IMR-90 (cell line): ENCODE measurements around the gene CDH13. TPM values are rescaled to one million over a fixed set of nuclear protein-coding genes. Genes with fewer than 3 reads are reported as not detected.

Experiments
- ATAC-seq: fragments of 200-7000 bp; cut with Tn5 transposase; 2 replicates; pipeline ENCODE4 v1.9.1; 2020; ENCODE audit warnings: low read depth, mild to moderate bottlenecking, moderate library complexity
- BruUV-seq: library from RNA; stranded (reverse); fragments of 400-500 nt; replicated peaks from 2 replicates; lab custom pipeline; 2021; lab: Mats Ljungman, UMichigan
- CTCF ChIA-PET: fragments of 300-600 bp; formaldehyde crosslinking; extraction: SDS; loops from one replicate; lab custom pipeline; 2021; ENCODE audit warnings: antibody characterized with exemption; lab: Yijun Ruan, JAX
- POLR2A ChIA-PET: fragments of 300-600 bp; sonication (Branson Sonifier 250); formaldehyde crosslinking; loops from one replicate; lab custom pipeline; 2022; ENCODE audit warnings: antibody characterized with exemption; ENCODE audit not compliant: unreplicated experiment; lab: Charles Lee
- DNase-seq: peaks from one replicate; pipeline ENCODE4 v3.0.0; 2013
- H2AFZ ChIP-seq: replicated peaks from 2 replicates; pipeline ENCODE3; 2013; ENCODE audit warnings: low read length, mild to moderate bottlenecking; ENCODE audit not compliant: poor library complexity
- H2AK5ac ChIP-seq: 2 replicates; pipeline ENCODE4 v1.6.1; 2013; ENCODE audit warnings: low read depth, low read length, inconsistent platforms
- H2AK9ac ChIP-seq: replicated peaks from 2 replicates; pipeline ENCODE3; 2013; ENCODE audit warnings: mild to moderate bottlenecking, low read depth, low read length, moderate library complexity; ENCODE audit not compliant: poor library complexity
- H2BK120ac ChIP-seq: 2 replicates; pipeline ENCODE4 v1.6.1; 2013; ENCODE audit warnings: low read depth, low read length, inconsistent platforms
- H2BK15ac ChIP-seq: 3 replicates; pipeline ENCODE4 v1.6.1; 2013; ENCODE audit warnings: low read depth, low read length, inconsistent platforms
- H2BK20ac ChIP-seq: 2 replicates; pipeline ENCODE4 v1.6.1; 2013; ENCODE audit warnings: low read depth, mild to moderate bottlenecking, inconsistent platforms, low read length, moderate library complexity
- H2BK5ac ChIP-seq: 2 replicates; pipeline ENCODE4 v1.6.1; 2013; ENCODE audit warnings: mild to moderate bottlenecking, low read depth, low read length, inconsistent platforms; ENCODE audit not compliant: poor library complexity, severe bottlenecking
- H3K14ac ChIP-seq: replicated peaks from 2 replicates; pipeline ENCODE4 v1.6.1; 2013; ENCODE audit warnings: low read depth, low read length, inconsistent platforms
- H3K18ac ChIP-seq: 2 replicates; pipeline ENCODE4 v1.6.1; 2013; ENCODE audit warnings: low read depth, low read length, control low read depth
- H3K23ac ChIP-seq: 2 replicates; pipeline ENCODE4 v1.6.1; 2013; ENCODE audit warnings: low read depth, low read length, inconsistent platforms
- H3K27ac ChIP-seq: 2 replicates; pipeline ENCODE4 v1.5.1; 2013; ENCODE audit warnings: mild to moderate bottlenecking, control low read depth, low read length; ENCODE audit not compliant: insufficient read depth
- H3K27me3 ChIP-seq: 2 replicates; pipeline ENCODE4 v1.6.1; 2013; ENCODE audit warnings: low read length; ENCODE audit not compliant: control insufficient read depth, insufficient read depth
- H3K36me3 ChIP-seq: 2 replicates; pipeline ENCODE4 v1.6.1; 2013; ENCODE audit warnings: low read length, mixed read lengths; ENCODE audit not compliant: control insufficient read depth, insufficient read depth
- H3K4ac ChIP-seq: 2 replicates; pipeline ENCODE4 v1.6.1; 2013; ENCODE audit warnings: low read depth, low read length, inconsistent platforms
- H3K4me1 ChIP-seq: 2 replicates; pipeline ENCODE4 v1.6.1; 2013; ENCODE audit warnings: low read length, mixed read lengths; ENCODE audit not compliant: control insufficient read depth, insufficient read depth
- H3K4me2 ChIP-seq: 2 replicates; pipeline ENCODE4 v1.6.1; 2013; ENCODE audit warnings: low read depth, mild to moderate bottlenecking, control low read depth, low read length, moderate library complexity
- H3K4me3 ChIP-seq: 2 replicates; pipeline ENCODE4 v1.5.1; 2013; ENCODE audit warnings: low read depth, mild to moderate bottlenecking, control low read depth, low read length, moderate library complexity; ENCODE audit not compliant: insufficient read depth
- H3K56ac ChIP-seq: 2 replicates; pipeline ENCODE4 v1.6.1; 2013; ENCODE audit warnings: low read length, inconsistent platforms; ENCODE audit not compliant: insufficient read depth; ENCODE audit errors: extremely low read depth
- H3K79me1 ChIP-seq, 2 experiments: 2 replicates each; pipeline ENCODE4 v1.6.1; 2013; ENCODE audit warnings: low read length in 2 of 2, inconsistent platforms in 1 of 2, low read depth in 1 of 2
- H3K9ac ChIP-seq: 2 replicates; pipeline ENCODE4 v1.6.1; 2013; ENCODE audit warnings: low read depth, low read length, control low read depth
- H3K9me1 ChIP-seq: 2 replicates; pipeline ENCODE4 v1.6.1; 2013; ENCODE audit warnings: low read length, inconsistent platforms; ENCODE audit not compliant: insufficient read depth
- H3K9me3 ChIP-seq: 2 replicates; pipeline ENCODE4 v1.6.1; 2013; ENCODE audit warnings: low read length; ENCODE audit not compliant: control insufficient read depth, insufficient read depth
- H4K20me1 ChIP-seq: 2 replicates; pipeline ENCODE4 v1.6.1; 2013; ENCODE audit warnings: low read length, inconsistent platforms; ENCODE audit not compliant: insufficient read depth
- H4K5ac ChIP-seq: 2 replicates; pipeline ENCODE4 v1.6.1; 2013; ENCODE audit warnings: mild to moderate bottlenecking, low read depth, low read length, control low read depth
- H4K8ac ChIP-seq, 2 experiments: 2 replicates each; pipeline ENCODE4 v1.6.1; 2013; ENCODE audit warnings: low read depth in 2 of 2, low read length in 2 of 2, control low read depth in 1 of 2, inconsistent platforms in 1 of 2
- H4K91ac ChIP-seq: 2 replicates; pipeline ENCODE4 v1.6.1; 2013; ENCODE audit warnings: low read depth, low read length, inconsistent platforms; ENCODE audit not compliant: insufficient read depth
- BHLHE40 ChIP-seq: fragments of 150-350 bp; IDR thresholded peaks from 2 replicates; pipeline ENCODE4 v1.6.1; 2016; ENCODE audit warnings: mild to moderate bottlenecking, low read depth, low read length
- CEBPB ChIP-seq: IDR thresholded peaks from 2 replicates; pipeline ENCODE4 v1.6.1; 2012; ENCODE audit warnings: low read depth, low read length, improper control_type of control experiment
- ELK1 ChIP-seq: fragments of 150-350 bp; IDR thresholded peaks from 2 replicates; pipeline ENCODE4 v1.6.1; 2016; ENCODE audit warnings: low read depth, mild to moderate bottlenecking, low read length, moderate library complexity, borderline replicate concordance
- FOS ChIP-seq: fragments of 150-350 bp; IDR thresholded peaks from 2 replicates; pipeline ENCODE4 v1.6.1; 2016; ENCODE audit warnings: low read depth, low read length
- RFX5 ChIP-seq: IDR thresholded peaks from 2 replicates; pipeline ENCODE4 v1.8.0; 2012; ENCODE audit warnings: low read depth, mild to moderate bottlenecking, low read length, moderate library complexity
- WGBS, 2 experiments: methylation state at CpG; one replicate each; pipeline versions ENCODE4 v1.1.5 to v1.1.7; 2013; ENCODE audit warnings: missing lambda C conversion rate in 2 of 2; ENCODE audit not compliant: insufficient read length in 1 of 2; ENCODE audit errors: extremely low coverage in 2 of 2; 5-methylcytosine and 5-hydroxymethylcytosine counted together
- dilution Hi-C: fragments of 300-500 bp; cut with HindIII; formaldehyde crosslinking; loops from one replicate; pipeline ENCODE4 v1.14.3; 2018; ENCODE audit warnings: low sequenced_read_pairs; ENCODE audit not compliant: unreplicated experiment
- in situ Hi-C: fragments of 300-500 bp; cut with MboI; formaldehyde crosslinking; loops from 3 replicates; pipeline ENCODE4 v1.14.3; 2019; ENCODE audit warnings: low sequenced_read_pairs, inconsistent platforms, mixed read lengths
- intact Hi-C: fragments of 100-400 bp; cut with micrococcal nuclease; formaldehyde crosslinking; loops from 2 replicates; pipeline ENCODE4 v1.10.0; 2022
- polyA plus RNA-seq, 3 experiments: library from polyadenylated mRNA; depleted of rRNA; stranded (reverse); fragments of >200 nt; gene quantifications; 2 replicates each; pipeline ENCODE4 v1.2.3, GENCODE V29; 2012; ENCODE audit warnings: low replicate concordance in 1 of 3
- total RNA-seq: library from RNA; depleted of rRNA; stranded (reverse); fragments of >200 nt; gene quantifications from 2 replicates; pipeline ENCODE4 v1.2.3, GENCODE V29; 2012

The CDH13 gene
- total and polyA plus RNA-seq, 2 of the 4 experiments (the other 2 are of a cell fraction): 61.6 to 74.7 TPM

- H3K4ac ChIP-seq: no peak overlapping the region
- H3K18ac ChIP-seq: no peak overlapping the region
- no peaks in the 10 kb centered on the region for H3K36me3 ChIP-seq
- H2BK20ac ChIP-seq: no peak overlapping the region
- POLR2A ChIA-PET: interaction anchor here (0.6 kb wide), 1 partner anchor 28 kb away, joined by 3 read pairs; no protein-coding TSS in a partner anchor
- TF ChIP-seq RFX5: no peak
- no peak for TF ChIP-seq ELK1
- no peak for TF ChIP-seq CEBPB
- TF ChIP-seq BHLHE40: no peak
- no peak for TF ChIP-seq FOS
- H3K9me1 ChIP-seq: no peaks in the 10 kb centered on the region
- H3K4me1 ChIP-seq: no peaks in the 10 kb centered on the region
- H3K4me3 ChIP-seq: no peak overlapping the region
- no peak overlapping the region for H2AK5ac ChIP-seq
- no peaks in the 10 kb centered on the region for H3K79me1 ChIP-seq
- H3K27ac ChIP-seq: no peak overlapping the region
- H4K5ac ChIP-seq: no peak overlapping the region
- peaks cover 7% of the 10 kb centered on the region for H3K9me3 ChIP-seq
- H3K56ac ChIP-seq: no peak overlapping the region
- H2BK120ac ChIP-seq: no peak overlapping the region
- no peak overlapping the region for H4K91ac ChIP-seq
- H2BK5ac ChIP-seq: no peak overlapping the region
- no CpG with 5 or more reads among the region's 11 CpGs for WGBS, 2 experiments
- no peak overlapping the region for H2AK9ac ChIP-seq
- in situ Hi-C loops: no loop called here
- dilution Hi-C loops: no loop called here
- no TSS peak for BruUV-seq
- H3K14ac ChIP-seq: no peak overlapping the region
- H4K20me1 ChIP-seq: no peaks in the 10 kb centered on the region
- no peak overlapping the region for H3K4me2 ChIP-seq
- no peak; the same call in 1 of the 2 replicates for ATAC-seq
- CTCF ChIA-PET: no interaction called here
- no peaks in the 10 kb centered on the region; the same call in 1 of the 2 replicates for H3K27me3 ChIP-seq
- H2AFZ ChIP-seq: no peak overlapping the region
- no peak for DNase-seq
- no peak overlapping the region for H4K8ac ChIP-seq
- H3K9ac ChIP-seq: no peak overlapping the region
- intact Hi-C loops: no loop called here
- H2BK15ac ChIP-seq: no peak overlapping the region
- H3K23ac ChIP-seq: no peak overlapping the region
Measured at GRCh38 chr16:83737729-83738354, 1111.1 kb downstream of the CDH13 start.
